Measurements from ENCODE around the gene ZIC2. TPM values are rescaled to one million over a fixed set of nuclear protein-coding genes. Genes with fewer than 3 reads are reported as not detected.
"Not testable (repeated sequence)": the region's sequence is repeated elsewhere in the genome, so short reads cannot be mapped to it uniquely, and the experiment has no call there.

ZIC2 gene
- total RNA-seq, result not detected
- total RNA-seq, result 0 to 0.35 reads per million in 2 donors

- H3K4me1 Mint-ChIP-seq, result peaks cover 11% of the 10 kb centered on the region
- peaks cover 6% of the 10 kb centered on the region for H3K36me3 Mint-ChIP-seq (ENCODE audit: low read depth)
- H3K4me3 Mint-ChIP-seq, result peak within 1 kb of the TSS; percentile 83
- peak in 1 of 3 donors; percentile 10 for DNase-seq
- peaks cover 21% of the 10 kb centered on the region for H3K9me3 ChIP-seq (ENCODE audit: control insufficient read depth, low read length, poor library complexity, severe bottlenecking)
- no peak for ATAC-seq
- H3K27ac Mint-ChIP-seq, result peak within 1 kb of the TSS; percentile 95
- H3K27me3 Mint-ChIP-seq, result peaks cover 50% of the 10 kb centered on the region
Observed at GRCh38 chr13:99981735-99982035, at the start of gene ZIC2. ZIC2 (plus strand) TSS chr13:99981784; CDS start chr13:99982065, 281 bp downstream.

- peaks cover 37% of the 10 kb centered on the region for H3K27me3 Mint-ChIP-seq
- H3K4me3 Mint-ChIP-seq, result no peak overlapping the region
- DNase-seq, result no peak
- peaks cover 4% of the 10 kb centered on the region for H3K4me1 Mint-ChIP-seq
- H3K9me3 ChIP-seq (ENCODE audit: control insufficient read depth, low read length, poor library complexity, severe bottlenecking), result no peaks in the 10 kb centered on the region
- no peaks in the 10 kb centered on the region for H3K36me3 Mint-ChIP-seq (ENCODE audit: low read depth)
- ATAC-seq, result no peak
- H3K27ac Mint-ChIP-seq, result no peak overlapping the region
Observed at GRCh38 chr13:99932912-99933311, 48.7 kb upstream of the ZIC2 start.

GRCh38 chr13:99935772-99936171, 45.8 kb upstream of the ZIC2 start:
- H3K4me1 Mint-ChIP-seq, result no peaks in the 10 kb centered on the region
- H3K27ac Mint-ChIP-seq, result no peak overlapping the region

GRCh38 chr13:99938635-99939034, 42.9 kb upstream of the ZIC2 start:
- Mint-ChIP-seq H3K4me1 (peaks cover 2% of the 10 kb centered on the region), H3K36me3 (ENCODE audit: low read depth) (peaks cover 2% of the 10 kb centered on the region), H3K27ac (no peak overlapping the region), H3K4me3 (no peak overlapping the region), H3K27me3 (peaks cover 64% of the 10 kb centered on the region)
- ATAC-seq, result no peak
- H3K9me3 ChIP-seq (ENCODE audit: control insufficient read depth, low read length, poor library complexity, severe bottlenecking), result no peaks in the 10 kb centered on the region
- DNase-seq, result no peak

More at GRCh38 chr13:99935772-99936171, 45.8 kb upstream of the ZIC2 start:
- Mint-ChIP-seq H3K36me3 (ENCODE audit: low read depth) (no peaks in the 10 kb centered on the region), H3K27me3 (peaks cover 48% of the 10 kb centered on the region), H3K4me3 (no peak overlapping the region)
- no peak for ATAC-seq
- DNase-seq, result no peak
- no peaks in the 10 kb centered on the region for H3K9me3 ChIP-seq (ENCODE audit: control insufficient read depth, low read length, poor library complexity, severe bottlenecking)

- ATAC-seq, result no peak
- no peaks in the 10 kb centered on the region for H3K9me3 ChIP-seq (ENCODE audit: control insufficient read depth, low read length, poor library complexity, severe bottlenecking)
- Mint-ChIP-seq H3K27me3 (peaks cover 69% of the 10 kb centered on the region), H3K4me1 (peaks cover 2% of the 10 kb centered on the region), H3K4me3 (no peak overlapping the region), H3K36me3 (ENCODE audit: low read depth) (peaks cover 6% of the 10 kb centered on the region), H3K27ac (no peak overlapping the region)
- DNase-seq, result no peak
Observed at GRCh38 chr13:99941086-99941485, 40.5 kb upstream of the ZIC2 start.

- Mint-ChIP-seq H3K36me3 (ENCODE audit: low read depth) (peaks cover 6% of the 10 kb centered on the region), H3K27me3 (peaks cover 75% of the 10 kb centered on the region), H3K4me1 (peaks cover 2% of the 10 kb centered on the region), H3K27ac (no peak overlapping the region), H3K4me3 (no peak overlapping the region)
- H3K9me3 ChIP-seq (ENCODE audit: control insufficient read depth, low read length, poor library complexity, severe bottlenecking), result no peaks in the 10 kb centered on the region
- no peak for ATAC-seq
- no peak for DNase-seq
Observed at GRCh38 chr13:99941911-99942310, 39.7 kb upstream of the ZIC2 start.

DNA sequence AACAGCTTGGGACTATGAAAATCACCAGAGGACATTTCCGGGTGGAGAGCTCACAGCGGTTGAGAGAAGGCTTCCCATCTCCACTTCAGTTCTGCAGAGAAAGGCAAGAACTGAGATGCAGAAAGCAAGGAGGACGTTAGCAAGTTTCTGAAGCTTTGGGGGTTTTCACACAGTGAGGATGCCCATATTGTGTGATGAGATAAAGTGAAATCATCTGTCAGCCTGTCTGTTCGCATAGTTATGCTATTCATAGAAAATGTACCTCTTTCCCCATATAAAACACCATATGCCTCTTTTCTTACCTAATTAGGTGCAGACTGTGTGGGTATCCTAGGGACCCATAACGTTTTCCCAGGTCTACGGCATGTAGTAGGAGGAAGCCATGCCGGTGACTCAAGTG, 37.5 kb upstream of the ZIC2 start:
- H3K27ac Mint-ChIP-seq, result no peak overlapping the region
- ATAC-seq, result no peak
- H3K4me3 Mint-ChIP-seq, result no peak overlapping the region
- peaks cover 82% of the 10 kb centered on the region for H3K27me3 Mint-ChIP-seq
- no peak for DNase-seq
- peaks cover 6% of the 10 kb centered on the region for H3K36me3 Mint-ChIP-seq (ENCODE audit: low read depth)
- no peaks in the 10 kb centered on the region for H3K9me3 ChIP-seq (ENCODE audit: control insufficient read depth, low read length, poor library complexity, severe bottlenecking)
- H3K4me1 Mint-ChIP-seq, result peaks cover 4% of the 10 kb centered on the region

- Mint-ChIP-seq H3K4me1 (peaks cover 4% of the 10 kb centered on the region), H3K27me3 (peaks cover 82% of the 10 kb centered on the region), H3K4me3 (no peak overlapping the region), H3K27ac (no peak overlapping the region), H3K36me3 (ENCODE audit: low read depth) (peaks cover 6% of the 10 kb centered on the region)
- no peaks in the 10 kb centered on the region for H3K9me3 ChIP-seq (ENCODE audit: control insufficient read depth, low read length, poor library complexity, severe bottlenecking)
- no peak for ATAC-seq
- no peak for DNase-seq
Observed at GRCh38 chr13:99944606-99945005, 37.0 kb upstream of the ZIC2 start.

DNA sequence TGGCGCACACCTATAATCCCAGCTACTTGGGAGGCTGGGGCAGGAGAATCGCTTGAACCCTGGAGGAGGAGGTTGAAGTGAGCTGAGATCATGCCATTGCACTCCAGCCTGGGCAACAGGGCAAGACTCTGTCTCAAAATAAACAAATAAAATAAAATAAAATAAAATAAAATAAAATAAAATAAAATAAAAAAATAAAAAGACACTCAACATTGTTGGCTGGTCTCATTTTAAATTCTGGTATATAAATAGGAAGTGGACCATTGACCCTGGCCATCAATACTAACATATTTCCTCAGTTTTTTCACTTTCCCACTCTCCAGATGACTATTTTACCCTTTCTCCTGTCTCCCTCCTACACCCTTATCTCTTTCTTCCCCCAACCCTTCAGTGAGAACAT, 36.1 kb upstream of the ZIC2 start:
- not testable (repeated sequence) for H3K9me3 ChIP-seq (ENCODE audit: control insufficient read depth, low read length, poor library complexity, severe bottlenecking)

GRCh38 chr13:99947666-99948065, 33.9 kb upstream of the ZIC2 start:
- H3K36me3 Mint-ChIP-seq (ENCODE audit: low read depth), result peaks cover 3% of the 10 kb centered on the region
- ATAC-seq, result no peak
- H3K9me3 ChIP-seq (ENCODE audit: control insufficient read depth, low read length, poor library complexity, severe bottlenecking), result no peaks in the 10 kb centered on the region
- H3K27me3 Mint-ChIP-seq, result peaks cover 74% of the 10 kb centered on the region
- no peak overlapping the region for H3K4me3 Mint-ChIP-seq
- peaks cover 4% of the 10 kb centered on the region for H3K4me1 Mint-ChIP-seq
- DNase-seq, result no peak
- H3K27ac Mint-ChIP-seq, result no peak overlapping the region

More for the DNA sequence above, 36.1 kb upstream of the ZIC2 start:
- ATAC-seq; H3K36me3 Mint-ChIP-seq (ENCODE audit: low read depth); H3K27ac Mint-ChIP-seq; H3K4me3 Mint-ChIP-seq; H3K4me1 Mint-ChIP-seq; DNase-seq: not testable (repeated sequence)
- peaks cover 78% of the 10 kb centered on the region for H3K27me3 Mint-ChIP-seq

DNA sequence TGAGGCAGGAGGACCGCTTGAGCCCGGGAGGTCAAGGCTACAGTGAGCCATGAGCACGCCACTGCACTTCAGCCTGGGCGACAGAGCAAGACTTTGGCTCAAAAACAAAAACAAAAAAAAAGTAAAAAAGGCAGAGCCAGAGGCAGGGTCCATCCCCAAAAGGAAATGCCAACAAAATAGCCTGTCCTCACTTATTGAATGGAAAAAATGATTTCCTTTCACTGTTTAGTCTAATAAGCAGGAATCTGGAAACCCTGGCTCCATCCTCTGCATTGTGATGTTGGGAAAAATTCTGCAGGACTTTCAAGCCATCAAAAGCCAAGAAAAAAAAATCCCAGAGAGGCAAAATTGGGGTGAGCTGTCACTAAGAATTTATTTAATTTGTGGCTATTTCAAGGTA, 33.2 kb upstream of the ZIC2 start:
- ATAC-seq (no peak), DNase-seq (no peak)
- H3K27ac Mint-ChIP-seq, result no peak overlapping the region
- no peak overlapping the region for H3K4me3 Mint-ChIP-seq
- H3K27me3 Mint-ChIP-seq, result peaks cover 78% of the 10 kb centered on the region
- no peaks in the 10 kb centered on the region for H3K9me3 ChIP-seq (ENCODE audit: control insufficient read depth, low read length, poor library complexity, severe bottlenecking)
- H3K36me3 Mint-ChIP-seq (ENCODE audit: low read depth), result peaks cover 3% of the 10 kb centered on the region
- H3K4me1 Mint-ChIP-seq, result peaks cover 4% of the 10 kb centered on the region

GRCh38 chr13:99948907-99949678, 32.5 kb upstream of the ZIC2 start:
- no peaks in the 10 kb centered on the region for H3K9me3 ChIP-seq (ENCODE audit: control insufficient read depth, low read length, poor library complexity, severe bottlenecking)
- Mint-ChIP-seq H3K4me3 (peak overlapping the region; percentile 34), H3K4me1 (peaks cover 4% of the 10 kb centered on the region), H3K36me3 (ENCODE audit: low read depth) (peaks cover 3% of the 10 kb centered on the region), H3K27ac (no peak overlapping the region), H3K27me3 (peaks cover 79% of the 10 kb centered on the region)
- no peak for ATAC-seq
- no peak for DNase-seq

- no peak for DNase-seq
- Mint-ChIP-seq H3K4me3 (peak overlapping the region; percentile 34), H3K27ac (no peak overlapping the region), H3K36me3 (ENCODE audit: low read depth) (peaks cover 3% of the 10 kb centered on the region), H3K27me3 (peaks cover 79% of the 10 kb centered on the region), H3K4me1 (peaks cover 4% of the 10 kb centered on the region)
- no peak for ATAC-seq
- H3K9me3 ChIP-seq (ENCODE audit: control insufficient read depth, low read length, poor library complexity, severe bottlenecking), result no peaks in the 10 kb centered on the region
Observed at GRCh38 chr13:99949679-99950413, 31.7 kb upstream of the ZIC2 start.
